Upper lobe of right lung (tissue), 1 donor: ENCODE measurements around the gene STARD10. TPM values are rescaled to one million over a fixed set of nuclear protein-coding genes. Genes with fewer than 3 reads are reported as not detected.

ENCODE experiments used
- ATAC-seq: fragments of 200-7000 bp; cut with Tn5 transposase; one replicate; pipeline ENCODE4 v1.9.1; 2020; ENCODE audit warnings: mild to moderate bottlenecking, moderate library complexity
- DNase-seq: peaks from one replicate; pipeline ENCODE4 v3.0.0-alpha.2; 2020
- H3K27ac ChIP-seq: fragments of 200-600 bp; one replicate; pipeline ENCODE4 v1.8.0; 2022
- H3K27me3 ChIP-seq: fragments of 200-600 bp; one replicate; pipeline ENCODE4 v1.8.0; 2022; ENCODE audit warnings: mild to moderate bottlenecking
- H3K36me3 ChIP-seq: fragments of 200-600 bp; one replicate; pipeline ENCODE4 v1.8.0; 2022
- H3K4me1 ChIP-seq: fragments of 200-600 bp; one replicate; pipeline ENCODE4 v1.8.0; 2022
- H3K4me3 ChIP-seq: fragments of 200-600 bp; one replicate; pipeline ENCODE4 v1.8.0; 2022; ENCODE audit warnings: mild to moderate bottlenecking
- H3K9me3 ChIP-seq: fragments of 200-600 bp; one replicate; pipeline ENCODE4 v1.8.0; 2022
- intact Hi-C: fragments of 100-400 bp; cut with DNase I; formaldehyde crosslinking; loops from one replicate; pipeline ENCODE4 v1.11.0; 2022
- total RNA-seq: library from RNA; stranded (reverse); fragmentation: NEBNext Ultra II Directional; extraction: Animal tissue kit (Norgen Biotek cat#: 25700); gene quantifications from one replicate; pipeline ENCODE4 v1.2.1, GENCODE V29; 2021
- TF ChIP-seq, protein P1 (sequence below): fragments of 200-600 bp; IDR thresholded peaks from one replicate; pipeline ENCODE4 v1.8.0; 2022; ENCODE audit warnings: antibody characterized with exemption
- donor health status: DM: no; HTN: yes; CAD: no; lungs with severe emphysema.

Gene STARD10
- total RNA-seq, 1 donor from 2014 or later = 116 TPM

DNA sequence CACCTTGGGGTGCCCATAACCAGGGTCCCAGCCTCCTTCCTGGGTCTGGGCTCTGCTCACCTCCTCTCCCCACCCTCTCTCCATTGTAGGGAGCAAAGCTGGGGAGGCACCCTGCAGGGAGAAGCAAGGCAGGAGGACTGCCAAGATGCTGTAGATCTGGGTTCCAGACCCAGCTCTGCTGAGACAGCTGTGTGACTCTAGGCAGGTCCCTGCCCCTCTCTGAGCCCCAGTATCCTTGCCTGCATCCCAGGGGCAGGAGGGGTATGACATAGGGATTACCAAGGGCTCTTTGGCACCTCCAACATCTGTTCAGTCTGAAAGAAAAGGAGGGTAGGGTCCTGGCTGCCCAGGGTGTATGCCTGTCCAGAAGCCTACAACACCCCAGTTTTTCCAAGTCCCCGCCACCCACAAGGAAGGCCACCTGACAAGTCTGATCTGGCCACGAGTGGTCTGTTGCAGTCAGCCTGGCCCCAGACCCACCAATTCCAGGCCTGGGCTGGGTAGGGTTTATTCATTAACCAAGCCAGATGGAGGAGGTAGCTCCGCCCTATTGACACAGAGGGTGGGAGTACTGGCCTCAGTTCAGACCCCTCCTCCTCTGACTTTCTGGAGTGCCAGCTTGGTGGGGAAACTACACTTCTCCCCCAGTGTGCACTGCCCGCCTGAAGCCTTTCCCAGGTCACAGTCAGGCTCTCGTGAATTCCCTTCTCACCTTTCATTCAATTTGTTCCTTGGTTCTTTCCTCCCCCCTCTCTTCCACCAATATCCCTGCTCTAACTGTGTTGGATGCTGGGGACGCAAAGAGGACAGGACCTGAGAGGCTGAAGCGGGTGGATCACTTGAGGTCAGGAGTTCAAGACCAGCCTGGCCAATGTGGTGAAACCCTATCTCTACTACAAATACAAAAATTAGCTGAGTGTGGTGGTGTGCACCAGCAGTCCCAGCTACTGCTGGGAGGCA, 15.0 kb downstream of the STARD10 start:
- Histone ChIP-seq H3K27ac (no peak overlapping the region), H3K36me3 (no peaks in the 10 kb centered on the region), H3K27me3 (no peaks in the 10 kb centered on the region), H3K4me3 (no peak overlapping the region), H3K9me3 (no peaks in the 10 kb centered on the region), H3K4me1 (peaks cover 36% of the 10 kb centered on the region)
- DNase-seq (no peak), ATAC-seq (no peak)
- TF ChIP-seq, protein P1, sequence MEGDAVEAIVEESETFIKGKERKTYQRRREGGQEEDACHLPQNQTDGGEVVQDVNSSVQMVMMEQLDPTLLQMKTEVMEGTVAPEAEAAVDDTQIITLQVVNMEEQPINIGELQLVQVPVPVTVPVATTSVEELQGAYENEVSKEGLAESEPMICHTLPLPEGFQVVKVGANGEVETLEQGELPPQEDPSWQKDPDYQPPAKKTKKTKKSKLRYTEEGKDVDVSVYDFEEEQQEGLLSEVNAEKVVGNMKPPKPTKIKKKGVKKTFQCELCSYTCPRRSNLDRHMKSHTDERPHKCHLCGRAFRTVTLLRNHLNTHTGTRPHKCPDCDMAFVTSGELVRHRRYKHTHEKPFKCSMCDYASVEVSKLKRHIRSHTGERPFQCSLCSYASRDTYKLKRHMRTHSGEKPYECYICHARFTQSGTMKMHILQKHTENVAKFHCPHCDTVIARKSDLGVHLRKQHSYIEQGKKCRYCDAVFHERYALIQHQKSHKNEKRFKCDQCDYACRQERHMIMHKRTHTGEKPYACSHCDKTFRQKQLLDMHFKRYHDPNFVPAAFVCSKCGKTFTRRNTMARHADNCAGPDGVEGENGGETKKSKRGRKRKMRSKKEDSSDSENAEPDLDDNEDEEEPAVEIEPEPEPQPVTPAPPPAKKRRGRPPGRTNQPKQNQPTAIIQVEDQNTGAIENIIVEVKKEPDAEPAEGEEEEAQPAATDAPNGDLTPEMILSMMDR = no peak
- intact Hi-C loops = no loop called here

DNA sequence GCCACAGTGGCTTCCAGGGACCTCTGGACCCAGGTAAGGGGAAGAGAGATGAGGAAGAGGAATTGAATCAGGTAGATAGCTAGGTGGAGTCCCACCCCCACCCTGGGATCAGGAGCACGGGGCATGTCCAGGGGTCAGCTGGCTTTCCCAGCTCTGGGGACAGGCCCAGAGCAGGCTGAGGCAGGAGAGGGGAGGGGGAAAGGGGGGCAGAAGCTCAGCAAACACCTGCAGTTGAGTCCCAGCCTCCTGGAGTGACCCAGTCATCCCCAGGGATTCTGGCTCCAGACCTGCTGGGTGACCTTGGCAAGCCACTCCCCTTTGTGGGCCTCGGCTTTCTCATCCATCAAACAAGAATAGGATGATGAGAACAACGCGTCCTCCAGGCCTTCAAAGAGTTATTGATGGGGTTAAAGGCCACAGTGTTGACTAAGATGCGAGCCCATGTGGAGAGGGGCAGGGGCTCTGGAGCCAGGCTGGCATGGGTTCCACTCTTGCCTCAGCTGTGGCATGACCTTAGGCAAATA, 16.0 kb downstream of the STARD10 start:
- Histone ChIP-seq H3K9me3 (no peaks in the 10 kb centered on the region), H3K4me3 (no peak overlapping the region), H3K4me1 (peaks cover 36% of the 10 kb centered on the region), H3K27me3 (no peaks in the 10 kb centered on the region), H3K36me3 (no peaks in the 10 kb centered on the region), H3K27ac (no peak overlapping the region)
- ATAC-seq (no peak), DNase-seq (no peak)
- TF ChIP-seq, protein P1 = no peak
- intact Hi-C loops = no loop called here

DNA sequence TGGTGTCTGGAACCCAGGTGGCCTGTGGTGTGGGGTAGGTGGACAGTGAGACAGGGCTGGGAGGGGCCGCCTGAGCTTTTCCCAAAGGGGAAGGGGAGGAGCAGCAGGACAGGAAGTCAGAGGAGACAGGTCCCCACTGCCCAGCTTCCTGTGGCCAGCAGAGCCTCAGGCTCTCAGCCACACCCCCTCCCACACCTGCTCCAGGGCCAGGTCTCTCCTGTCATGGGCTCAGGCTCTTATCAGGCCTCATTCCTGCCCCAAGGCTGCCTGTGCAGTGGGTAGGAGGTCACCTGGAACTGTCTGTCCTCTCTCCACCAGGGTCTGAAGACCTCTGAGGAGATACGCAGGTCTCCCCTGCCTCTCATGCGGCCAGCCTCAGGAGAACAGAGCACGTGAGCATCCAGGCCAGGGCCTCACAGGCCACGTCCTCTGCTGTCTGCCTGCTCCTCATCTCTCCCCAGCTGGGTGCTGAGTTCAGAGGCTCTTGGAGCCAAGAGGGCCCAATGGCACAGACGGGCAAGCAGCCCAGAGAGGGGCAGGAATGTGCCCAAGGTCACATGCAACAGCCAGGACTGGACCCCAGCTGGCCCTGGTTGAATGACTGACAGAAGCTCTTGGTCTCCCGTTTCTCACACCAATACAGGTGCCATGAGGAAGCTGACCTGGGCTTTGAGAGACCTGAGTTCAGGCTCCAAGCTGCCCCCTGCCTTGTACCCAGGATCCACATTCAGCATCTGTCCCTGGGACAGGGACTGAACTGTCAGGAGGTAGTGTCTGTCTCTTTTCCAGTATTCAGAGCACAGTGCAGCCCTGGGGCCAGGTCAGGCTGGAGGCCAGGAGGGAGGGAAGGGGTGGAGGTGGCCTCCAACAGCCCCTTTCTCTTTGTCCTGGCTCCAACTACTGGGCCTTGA, 16.7 kb downstream of the STARD10 start:
- no peaks in the 10 kb centered on the region for H3K9me3 ChIP-seq
- intact Hi-C loops = no loop called here
- no peaks in the 10 kb centered on the region for H3K36me3 ChIP-seq
- H3K27ac ChIP-seq = no peak overlapping the region
- H3K27me3 ChIP-seq = no peaks in the 10 kb centered on the region
- no peak for DNase-seq
- H3K4me3 ChIP-seq = no peak overlapping the region
- TF ChIP-seq, protein P1 = no peak
- H3K4me1 ChIP-seq = peaks cover 33% of the 10 kb centered on the region
- ATAC-seq = peak; percentile 14

DNA sequence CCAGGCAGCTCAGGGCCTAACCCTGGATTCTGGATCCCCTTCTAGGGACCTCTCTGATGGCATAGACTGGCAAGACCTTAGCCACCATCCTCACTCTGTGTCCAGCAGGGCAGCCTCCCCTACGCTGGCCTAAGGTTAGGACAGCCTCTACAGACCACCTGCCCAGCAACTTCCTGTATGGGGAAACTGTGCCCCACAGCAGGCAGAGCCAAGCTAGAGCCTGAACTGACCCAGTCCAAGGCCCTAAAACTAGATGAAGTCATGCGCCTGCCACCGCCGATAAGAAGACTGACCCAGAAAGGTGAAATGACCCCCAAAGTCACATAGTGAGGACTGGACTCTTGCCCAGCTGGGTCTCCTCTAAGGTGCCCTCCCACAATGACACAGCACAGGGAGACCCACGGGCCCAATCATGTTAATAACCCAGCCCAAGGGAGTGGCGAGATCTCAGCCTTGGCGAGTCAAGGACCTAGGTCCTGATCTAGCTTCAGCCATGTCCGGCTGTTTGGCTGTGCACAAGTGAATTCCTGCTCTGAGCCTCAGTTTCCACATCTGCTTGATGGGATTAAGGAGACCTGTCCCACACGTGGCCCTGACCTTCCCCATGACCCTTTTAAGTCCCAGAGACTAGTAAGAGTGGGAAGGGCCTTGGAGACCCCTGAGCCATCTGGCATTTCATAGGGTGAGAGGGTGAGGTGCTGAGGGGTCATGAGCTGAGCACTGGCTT, 17.6 kb downstream of the STARD10 start:
- H3K4me1 ChIP-seq = peaks cover 31% of the 10 kb centered on the region
- H3K27me3 ChIP-seq = no peaks in the 10 kb centered on the region
- no peak for DNase-seq
- intact Hi-C loops = no loop called here
- ATAC-seq = no peak
- H3K9me3 ChIP-seq = no peaks in the 10 kb centered on the region
- no peak overlapping the region for H3K4me3 ChIP-seq
- H3K36me3 ChIP-seq = no peaks in the 10 kb centered on the region
- TF ChIP-seq, protein P1 = no peak
- no peak overlapping the region for H3K27ac ChIP-seq
